GM10266 (cell line): ENCODE measurements around the gene ALAS1.
"Not testable (repeated sequence)": the region's sequence is repeated elsewhere in the genome, so short reads cannot be mapped to it uniquely, and the experiment has no call there.

Experiments
- DNase-seq: peaks from one replicate; pipeline ENCODE4 v3.0.0; 2012; ENCODE audit errors: extremely low spot score
- CTCF ChIP-seq: IDR thresholded peaks from 2 replicates; pipeline ENCODE4 v1.5.1; 2012; ENCODE audit warnings: mild to moderate bottlenecking, low read depth; ENCODE audit not compliant: control insufficient read depth, insufficient read depth; ENCODE audit errors: missing control alignments

The ALAS1 gene

DNA sequence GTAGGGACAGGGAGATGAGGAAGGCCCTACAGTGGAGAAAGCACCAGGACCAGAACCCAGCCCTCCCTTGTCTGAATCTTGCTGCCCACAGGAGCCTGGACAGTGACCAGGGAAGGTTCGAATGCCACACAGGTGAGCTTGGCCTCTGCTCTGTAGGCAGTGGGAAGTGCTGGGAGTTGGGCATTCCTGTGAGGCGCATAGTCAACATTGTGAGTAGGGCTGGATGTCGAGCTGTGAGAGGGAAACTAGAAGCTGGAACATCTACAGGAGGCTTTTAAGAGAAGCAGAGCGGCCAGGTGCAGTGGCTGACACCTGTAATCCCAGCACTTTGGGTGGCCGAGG lies 20.3 kb upstream of the ALAS1 start:
- TF ChIP-seq CTCF: no peak
- no peak for DNase-seq

- not testable (repeated sequence) for DNase-seq
These were observed 19.8 kb upstream of the ALAS1 start for GRCh38 chr3:52178126-52178525.

- no peak for TF ChIP-seq CTCF
These were observed 19.4 kb upstream of the ALAS1 start for GRCh38 chr3:52178537-52178936.

GRCh38 chr3:52181543-52181942 lies 16.4 kb upstream of the ALAS1 start:
- DNase-seq: no peak
- TF ChIP-seq CTCF: no peak

More at GRCh38 chr3:52178537-52178936, 19.4 kb upstream of the ALAS1 start:
- no peak for DNase-seq

DNA sequence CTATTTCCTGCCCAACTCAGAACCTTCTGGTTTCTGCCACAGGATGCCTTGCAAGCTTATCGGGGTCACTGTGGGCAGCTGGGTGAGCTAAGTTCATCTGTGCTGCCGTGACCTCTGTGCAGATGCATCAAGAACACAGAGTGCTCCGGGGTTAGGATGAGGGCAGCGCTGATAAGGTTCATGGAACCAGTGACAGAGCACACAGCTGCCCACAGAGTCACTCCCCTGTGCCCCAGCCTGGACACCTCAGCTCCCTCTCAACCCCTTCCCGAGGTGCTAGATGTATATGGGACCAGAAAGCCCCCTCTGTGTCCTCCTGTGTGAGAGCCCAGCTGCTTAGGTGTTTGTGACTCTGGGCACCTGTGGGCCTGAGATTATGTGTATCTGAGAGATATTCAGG lies 15.8 kb upstream of the ALAS1 start:
- no peak for DNase-seq
- no peak for TF ChIP-seq CTCF

GRCh38 chr3:52182691-52183090 lies 15.3 kb upstream of the ALAS1 start:
- TF ChIP-seq CTCF: no peak
- no peak for DNase-seq

DNA sequence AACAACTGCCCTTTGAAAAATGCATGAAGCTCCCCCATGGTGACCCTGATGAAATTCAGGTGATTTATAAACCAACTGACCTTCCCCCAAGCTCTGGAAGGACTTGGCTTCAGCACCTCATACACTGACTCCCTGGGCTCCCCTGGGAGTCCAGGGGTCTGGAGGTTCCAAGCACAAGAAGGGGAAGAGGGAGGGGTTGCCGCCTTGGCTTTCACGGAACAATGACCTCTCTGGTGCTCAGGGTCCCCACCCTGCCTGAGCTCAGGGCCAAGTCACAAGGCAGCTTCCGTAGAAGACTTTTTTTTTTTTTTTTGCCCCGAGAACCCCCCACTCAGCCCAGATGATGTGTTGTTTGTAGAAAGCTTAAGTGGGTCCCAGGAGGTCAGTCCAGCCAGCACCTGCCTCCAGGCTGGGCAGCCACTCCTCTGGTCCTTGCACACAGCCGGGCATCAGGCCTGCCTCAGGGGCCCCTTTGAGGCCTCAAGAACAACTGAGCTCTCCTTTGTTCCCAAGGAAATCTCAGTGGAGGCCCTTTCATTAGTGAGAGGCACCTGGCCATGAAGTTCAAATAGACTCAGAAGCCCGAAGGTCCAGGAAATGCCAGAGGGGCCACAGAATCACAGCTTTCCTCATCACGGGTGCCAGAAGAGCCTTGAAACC lies 14.0 kb upstream of the ALAS1 start:
- TF ChIP-seq CTCF: no peak
- no peak for DNase-seq

- TF ChIP-seq CTCF: no peak
These were observed 13.3 kb upstream of the ALAS1 start for GRCh38 chr3:52184690-52185089.

More at GRCh38 chr3:52184690-52185089, 13.3 kb upstream of the ALAS1 start:
- no peak for DNase-seq
